GM18508 (cell line): ENCODE results near the gene SEZ6.

ENCODE experiments used
- ATAC-seq: cut with Tn5 transposase; IDR thresholded peaks from one replicate; pipeline ENCODE4 v1.9.1; 2021; ENCODE audit warnings: moderate number of reproducible peaks; ENCODE audit not compliant: insufficient read depth, unreplicated experiment

SEZ6 gene

DNA sequence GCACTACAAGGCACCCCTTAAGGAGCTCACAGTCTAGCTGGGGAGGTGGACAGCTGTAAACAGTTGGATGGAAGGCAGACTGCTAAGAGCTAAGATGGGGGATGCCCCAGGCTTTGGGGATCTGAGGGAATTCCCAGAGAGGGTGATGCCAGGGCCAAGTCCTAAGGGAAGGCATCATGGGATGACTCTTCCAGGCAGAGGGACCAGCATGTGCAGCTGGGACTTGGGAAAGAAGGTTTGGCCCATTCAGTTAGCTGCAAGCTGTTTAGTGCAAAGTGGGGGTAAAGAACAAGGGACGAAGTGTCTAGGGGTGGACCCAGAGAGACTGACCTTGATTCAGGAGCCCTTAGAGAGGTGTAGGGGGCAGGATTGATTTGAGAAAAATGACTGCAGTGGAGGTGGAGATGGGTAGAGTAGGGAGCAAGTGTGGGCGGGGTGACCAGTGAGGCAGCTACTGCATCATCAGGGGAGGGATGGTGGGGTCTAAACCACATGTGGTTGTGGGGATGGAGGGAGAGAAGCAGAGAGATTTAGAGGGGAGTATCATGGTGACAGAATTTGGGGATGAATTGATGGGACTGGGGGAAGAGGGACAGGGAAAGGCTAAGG lies 27.4 kb downstream of the SEZ6 start:
- ATAC-seq = no peak

GRCh38 chr17:28977659-28978355 lies 28.0 kb downstream of the SEZ6 start:
- ATAC-seq = no peak

DNA sequence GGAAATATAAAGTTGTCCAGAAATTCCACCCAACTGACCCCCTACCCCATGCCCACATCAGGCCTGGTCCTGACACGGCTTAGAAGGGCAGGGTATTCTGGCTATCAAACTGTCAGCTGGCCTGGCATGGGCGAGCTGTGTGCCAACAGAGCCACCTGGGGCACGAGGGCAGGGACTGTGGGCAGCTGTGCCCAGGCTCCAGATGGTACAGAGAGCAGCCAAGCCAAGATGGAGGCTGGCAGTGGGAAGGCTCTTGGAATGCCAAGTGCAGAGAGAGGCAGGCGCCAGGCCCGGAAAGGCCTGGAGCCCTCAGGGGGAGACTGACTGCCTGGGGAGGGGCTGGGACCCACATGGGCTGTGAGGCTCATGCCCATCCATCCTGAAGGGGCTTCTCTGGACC lies 30.2 kb downstream of the SEZ6 start:
- no peak for ATAC-seq

- no peak for ATAC-seq
Observed at GRCh38 chr17:28975031-28975430, 30.8 kb downstream of the SEZ6 start.

DNA sequence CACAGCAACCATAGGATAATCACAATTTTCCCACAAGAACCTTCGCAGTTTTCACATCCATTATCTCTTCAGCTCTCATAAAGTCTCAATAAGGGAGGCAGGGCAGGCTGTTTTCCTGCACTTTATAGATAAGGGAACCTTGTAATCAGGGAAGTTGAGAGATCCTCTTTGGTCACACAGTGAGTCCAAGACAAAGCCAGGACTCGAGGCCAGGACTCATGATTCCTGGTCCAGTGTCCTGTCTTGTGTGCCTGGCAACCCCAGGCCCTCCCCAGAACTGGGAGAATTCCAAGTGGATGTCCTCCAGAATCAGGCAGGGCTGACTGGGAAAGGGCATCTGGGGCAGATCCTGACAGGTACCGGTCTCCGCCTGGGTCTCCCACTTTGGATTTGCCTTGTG lies 31.4 kb downstream of the SEZ6 start:
- ATAC-seq = no peak

DNA sequence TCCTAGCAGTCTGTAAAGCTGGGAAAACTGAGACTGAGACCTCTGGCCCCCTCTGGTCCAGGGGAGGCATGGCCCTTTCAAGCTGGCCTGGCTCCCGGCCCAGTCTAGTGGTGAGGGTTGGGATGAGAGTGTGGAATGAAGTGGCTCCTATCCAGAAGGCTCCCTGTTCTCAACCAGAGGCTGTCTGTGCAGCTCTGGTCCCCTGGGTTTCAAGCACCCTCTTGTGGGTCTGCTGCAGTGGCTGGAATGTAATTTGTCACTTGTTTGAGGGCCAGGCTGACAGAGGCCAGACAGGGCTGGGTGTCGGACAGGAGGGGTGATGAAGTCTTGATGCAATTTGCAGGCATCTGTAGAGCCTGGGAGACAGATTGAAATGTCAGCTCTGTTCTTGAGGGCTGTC lies 32.4 kb downstream of the SEZ6 start:
- ATAC-seq = no peak

DNA sequence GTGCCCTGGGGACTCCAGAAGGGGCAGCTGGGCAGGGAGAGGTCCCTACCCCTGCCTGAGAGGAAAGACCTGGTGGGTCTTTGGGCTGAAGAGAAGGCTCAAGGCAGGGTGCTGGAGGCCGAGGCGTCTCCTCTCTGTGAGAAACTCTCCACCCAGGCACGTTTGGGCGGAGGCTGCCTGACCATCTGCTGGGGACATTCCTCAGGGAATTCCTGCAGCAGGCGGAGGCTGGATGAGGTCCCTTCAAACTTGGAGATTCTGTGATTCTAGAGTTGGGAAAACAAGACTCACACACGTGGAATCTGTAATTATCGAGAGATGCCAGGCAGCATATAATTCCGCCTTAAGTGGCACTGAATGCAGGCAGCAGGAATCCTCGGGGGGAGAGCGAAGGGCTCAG lies 33.4 kb downstream of the SEZ6 start:
- ATAC-seq = no peak

GRCh38 chr17:28970879-28971278 lies 35.0 kb downstream of the SEZ6 start:
- no peak for ATAC-seq

DNA sequence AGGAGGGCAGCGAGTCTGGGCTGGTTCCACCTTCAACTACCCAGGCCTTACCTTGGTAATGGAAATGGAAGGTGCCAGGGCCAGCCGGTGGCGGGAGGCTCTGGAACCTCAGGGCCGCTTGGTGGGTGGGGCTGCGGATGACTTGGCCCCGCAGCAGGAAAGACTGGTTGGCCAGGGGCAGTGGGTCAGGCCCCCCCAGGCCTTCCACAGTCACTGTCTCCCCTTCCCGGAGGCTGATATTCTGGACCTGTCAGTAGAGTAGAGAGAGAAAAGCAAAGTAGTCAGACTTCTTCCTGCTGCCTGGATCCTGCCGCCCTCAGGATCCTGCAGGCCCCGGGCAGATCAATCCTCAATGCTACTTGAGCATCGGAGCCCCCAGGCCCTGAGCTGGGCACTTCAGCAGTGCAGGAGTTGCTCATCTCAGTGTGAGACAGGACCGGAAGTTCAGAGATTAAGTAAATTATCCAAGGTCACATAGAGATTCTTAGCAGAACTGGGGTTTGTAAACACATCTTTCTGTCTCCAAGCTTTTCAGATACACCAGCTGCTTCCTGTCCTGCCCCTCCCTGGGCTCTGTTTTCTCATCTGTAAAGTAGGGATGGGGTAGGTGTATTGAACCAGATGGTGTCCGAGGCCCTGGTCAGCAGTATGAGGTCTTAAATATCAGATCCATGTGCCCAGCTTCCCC lies 36.0 kb downstream of the SEZ6 start:
- no peak for ATAC-seq

GRCh38 chr17:28968914-28969295 lies 36.9 kb downstream of the SEZ6 start:
- no peak for ATAC-seq

- no peak for ATAC-seq
Observed at GRCh38 chr17:28968231-28968913, 37.5 kb downstream of the SEZ6 start.

DNA sequence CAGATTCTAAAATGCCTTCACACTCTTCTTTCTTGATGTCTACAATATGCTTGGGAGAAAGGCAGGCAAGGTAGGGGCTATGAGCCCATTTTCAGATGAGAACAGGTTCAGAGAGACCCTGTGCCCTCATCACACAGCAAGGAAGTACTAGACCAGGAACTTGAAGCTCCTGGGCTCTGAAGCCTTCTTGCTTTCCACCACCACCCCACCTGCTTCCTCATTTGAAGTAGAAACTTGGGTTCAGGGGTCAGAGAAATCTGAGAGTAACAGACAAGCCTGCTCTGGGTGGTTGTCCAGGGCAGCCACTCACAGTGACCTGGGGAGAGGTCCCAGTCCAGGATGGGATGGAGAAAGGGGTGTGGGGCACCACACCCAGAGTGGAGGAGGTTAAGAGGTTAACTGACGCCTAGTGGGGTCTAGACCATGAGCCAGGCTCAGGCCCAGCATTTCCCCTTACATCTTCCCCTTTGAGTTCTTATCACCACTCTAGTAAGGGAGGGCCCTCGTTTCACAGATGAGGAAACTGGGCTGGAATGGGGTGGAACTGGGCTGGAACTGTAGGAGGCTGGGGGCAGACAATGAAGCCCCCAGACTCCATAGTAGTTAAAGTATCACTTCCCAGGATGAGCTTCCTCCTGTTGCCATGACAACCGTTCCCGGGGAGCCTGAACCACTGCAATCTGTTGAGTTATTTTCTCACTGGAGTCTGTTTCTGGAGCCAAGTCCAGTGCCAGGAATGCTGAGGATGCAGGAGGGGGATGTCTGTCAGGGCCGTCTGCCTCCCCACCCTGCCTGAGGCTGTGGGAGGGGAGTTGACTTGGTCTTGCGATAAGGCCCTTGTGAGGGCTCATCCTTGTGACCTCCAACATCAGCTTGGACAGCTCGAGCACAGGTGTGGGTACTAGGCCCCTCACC lies 38.4 kb downstream of the SEZ6 start:
- no peak for ATAC-seq

GRCh38 chr17:28963841-28964240 lies 42.0 kb downstream of the SEZ6 start:
- no peak for ATAC-seq

DNA sequence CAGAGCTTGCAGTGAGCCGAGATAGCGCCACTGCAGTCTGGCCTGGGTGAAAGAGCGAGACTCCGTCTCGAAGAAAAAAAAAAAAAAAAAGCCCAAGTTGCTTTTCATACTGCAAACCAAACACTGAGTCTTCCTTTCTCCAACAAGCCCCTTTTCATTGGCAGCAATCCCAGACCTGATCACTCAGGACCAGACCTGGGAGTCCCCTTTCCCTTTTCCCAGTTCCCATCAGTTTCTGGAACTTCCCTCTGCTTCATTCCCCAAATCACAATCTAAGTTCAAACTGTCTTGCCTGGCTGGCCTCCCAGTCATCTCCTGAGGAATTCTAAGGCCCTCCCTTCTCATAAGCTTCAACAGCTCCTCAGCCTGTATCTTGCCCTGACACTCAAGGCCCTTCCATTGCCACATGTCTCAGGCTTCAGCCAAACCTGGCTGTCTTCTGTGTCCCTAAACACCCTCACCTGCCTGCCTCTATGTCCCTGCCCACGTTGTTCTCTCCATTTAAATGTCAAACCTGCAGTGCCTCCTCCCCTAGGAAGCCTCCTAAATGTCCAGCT lies 42.7 kb downstream of the SEZ6 start:
- no peak for ATAC-seq

GRCh38 chr17:28961391-28961790 lies 44.4 kb downstream of the SEZ6 start:
- no peak for ATAC-seq

- no peak for ATAC-seq
Observed at GRCh38 chr17:28960256-28961061, 45.4 kb downstream of the SEZ6 start.

GRCh38 chr17:28959471-28959871 lies 46.4 kb downstream of the SEZ6 start:
- no peak for ATAC-seq

DNA sequence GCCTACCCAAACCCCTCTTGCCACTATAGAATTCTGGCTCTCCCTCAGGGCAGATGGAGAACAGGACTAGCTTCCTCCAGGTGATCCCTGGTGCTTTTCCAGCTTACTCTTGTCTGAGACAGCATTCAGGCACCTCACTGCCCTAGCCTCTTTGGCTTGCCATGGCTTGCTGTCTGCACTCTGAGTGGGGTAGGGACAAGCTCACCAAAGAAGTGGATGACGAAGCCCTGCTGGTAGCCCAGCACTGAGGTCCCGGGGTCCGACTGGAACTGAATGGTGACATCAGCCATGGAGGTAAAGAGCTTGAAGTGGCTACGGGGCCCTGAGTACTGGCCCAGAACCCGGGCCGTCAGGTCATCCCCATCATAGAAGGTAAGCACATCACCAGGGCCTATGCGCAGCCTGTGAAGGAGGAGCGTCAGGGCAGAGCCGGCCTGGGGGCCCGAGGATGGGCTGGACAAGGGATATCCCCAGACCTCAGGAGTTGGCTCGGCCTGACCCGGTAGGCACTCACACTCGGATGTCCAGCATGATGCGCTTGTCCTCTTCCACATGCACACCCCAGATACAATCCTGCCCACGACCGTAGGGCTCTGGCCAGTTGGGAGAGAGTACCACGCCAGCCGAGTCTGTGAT lies 46.9 kb downstream of the SEZ6 start:
- ATAC-seq = no peak

DNA sequence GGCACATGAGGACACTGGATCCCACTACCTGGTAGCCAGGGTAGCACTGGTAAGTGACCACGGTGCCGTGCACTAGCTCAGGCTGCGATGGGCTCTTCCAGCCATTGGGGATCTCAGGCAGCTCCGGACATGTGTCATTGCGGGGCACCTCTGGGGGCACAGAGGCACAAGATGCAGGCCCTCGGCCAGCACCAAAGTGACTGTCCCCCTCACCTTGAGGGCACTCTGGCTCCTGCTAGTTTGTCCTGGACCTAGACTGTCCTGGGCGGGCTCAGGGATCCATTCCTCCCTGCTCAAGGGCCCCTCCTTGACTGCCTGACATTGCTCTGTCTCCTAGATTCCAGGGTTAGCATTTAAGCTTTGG lies 47.9 kb downstream of the SEZ6 start:
- ATAC-seq = no peak
